Nephron (organoid): Measurements from ENCODE around the gene TACC2.

Experiments
- H3K27ac Mint-ChIP-seq, 3 experiments: 2 replicates each; pipeline ENCODE4 v1.8.0; 2020; ENCODE audit warnings: mixed read lengths in 3 of 3, mild to moderate bottlenecking in 2 of 3, moderate library complexity in 1 of 3
- H3K27me3 Mint-ChIP-seq: 2 replicates; pipeline ENCODE4 v1.8.0; 2021; ENCODE audit warnings: low read depth, mild to moderate bottlenecking, moderate library complexity, mixed read lengths
- H3K36me3 Mint-ChIP-seq: 2 replicates; pipeline ENCODE4 v1.8.0; 2020; ENCODE audit warnings: low read depth, mixed read lengths
- H3K4me1 Mint-ChIP-seq: 2 replicates; pipeline ENCODE4 v1.8.0; 2020; ENCODE audit warnings: mixed read lengths
- H3K4me3 Mint-ChIP-seq, 3 experiments: 2 replicates each; pipeline ENCODE4 v1.8.0; 2020; ENCODE audit warnings: mild to moderate bottlenecking in 3 of 3, mixed read lengths in 3 of 3, moderate library complexity in 2 of 3
- H3K9me3 Mint-ChIP-seq: 2 replicates; pipeline ENCODE4 v1.8.0; 2020; ENCODE audit warnings: mixed read lengths
- TF ChIP-seq, protein P1 (sequence below), 3 experiments: fragments of 200-600 bp; sonication (generic); IDR thresholded peaks; one replicate each; pipeline ENCODE4 v1.5.0; 2021; ENCODE audit warnings: antibody characterized with exemption in 3 of 3; ENCODE audit not compliant: unreplicated experiment in 3 of 3

The TACC2 gene

DNA sequence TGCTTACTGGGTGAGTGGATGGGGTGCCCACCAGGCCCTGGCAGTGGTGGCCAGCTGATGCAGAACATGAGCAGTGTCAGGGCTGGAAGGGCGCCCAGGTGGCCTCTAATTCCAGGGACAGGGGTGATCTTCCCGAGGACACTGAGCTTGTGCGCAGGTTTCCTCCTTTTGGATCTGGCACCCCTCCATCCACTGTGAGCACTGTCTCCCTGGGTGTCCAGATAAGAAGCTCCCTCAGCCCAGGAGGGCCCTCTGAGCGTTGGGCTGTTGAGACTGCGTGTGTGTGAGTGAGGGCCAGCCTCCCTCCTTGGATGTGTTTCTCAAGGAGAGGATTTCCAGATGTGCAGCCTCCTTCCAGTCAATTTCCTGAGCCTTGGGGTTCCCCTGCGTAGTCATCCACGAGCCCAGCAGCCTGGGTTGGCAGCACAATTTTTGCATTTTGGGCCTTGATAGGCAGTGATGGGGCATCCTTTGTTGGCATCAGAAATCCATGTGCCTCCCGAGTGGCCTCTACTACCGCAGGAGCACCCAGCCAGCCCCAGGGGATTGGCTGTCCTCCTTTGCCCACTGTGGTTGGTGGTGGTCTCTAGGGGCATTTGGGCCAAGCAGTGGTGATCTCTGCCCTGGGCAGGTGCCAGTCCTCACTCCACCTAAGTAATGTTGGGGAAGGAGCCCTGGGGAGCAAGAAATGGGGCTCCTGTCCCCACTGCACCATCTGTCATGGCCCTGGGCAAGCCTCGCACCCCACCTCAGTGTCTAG is 261.2 kb downstream of the TACC2 start:
- Mint-ChIP-seq H3K4me3 (no peak overlapping the region), H3K27me3 (no peaks in the 10 kb centered on the region), H3K9me3 (no peaks in the 10 kb centered on the region), H3K36me3 (peaks cover 27% of the 10 kb centered on the region), H3K27ac (no peak overlapping the region), H3K4me1 (peaks cover under 1% of the 10 kb centered on the region)
- TF ChIP-seq, protein P1, sequence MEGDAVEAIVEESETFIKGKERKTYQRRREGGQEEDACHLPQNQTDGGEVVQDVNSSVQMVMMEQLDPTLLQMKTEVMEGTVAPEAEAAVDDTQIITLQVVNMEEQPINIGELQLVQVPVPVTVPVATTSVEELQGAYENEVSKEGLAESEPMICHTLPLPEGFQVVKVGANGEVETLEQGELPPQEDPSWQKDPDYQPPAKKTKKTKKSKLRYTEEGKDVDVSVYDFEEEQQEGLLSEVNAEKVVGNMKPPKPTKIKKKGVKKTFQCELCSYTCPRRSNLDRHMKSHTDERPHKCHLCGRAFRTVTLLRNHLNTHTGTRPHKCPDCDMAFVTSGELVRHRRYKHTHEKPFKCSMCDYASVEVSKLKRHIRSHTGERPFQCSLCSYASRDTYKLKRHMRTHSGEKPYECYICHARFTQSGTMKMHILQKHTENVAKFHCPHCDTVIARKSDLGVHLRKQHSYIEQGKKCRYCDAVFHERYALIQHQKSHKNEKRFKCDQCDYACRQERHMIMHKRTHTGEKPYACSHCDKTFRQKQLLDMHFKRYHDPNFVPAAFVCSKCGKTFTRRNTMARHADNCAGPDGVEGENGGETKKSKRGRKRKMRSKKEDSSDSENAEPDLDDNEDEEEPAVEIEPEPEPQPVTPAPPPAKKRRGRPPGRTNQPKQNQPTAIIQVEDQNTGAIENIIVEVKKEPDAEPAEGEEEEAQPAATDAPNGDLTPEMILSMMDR (IDR thresholded peaks at IDR 0.05; ENCODE audit: unreplicated experiment in 3 of 3), result no peak

DNA sequence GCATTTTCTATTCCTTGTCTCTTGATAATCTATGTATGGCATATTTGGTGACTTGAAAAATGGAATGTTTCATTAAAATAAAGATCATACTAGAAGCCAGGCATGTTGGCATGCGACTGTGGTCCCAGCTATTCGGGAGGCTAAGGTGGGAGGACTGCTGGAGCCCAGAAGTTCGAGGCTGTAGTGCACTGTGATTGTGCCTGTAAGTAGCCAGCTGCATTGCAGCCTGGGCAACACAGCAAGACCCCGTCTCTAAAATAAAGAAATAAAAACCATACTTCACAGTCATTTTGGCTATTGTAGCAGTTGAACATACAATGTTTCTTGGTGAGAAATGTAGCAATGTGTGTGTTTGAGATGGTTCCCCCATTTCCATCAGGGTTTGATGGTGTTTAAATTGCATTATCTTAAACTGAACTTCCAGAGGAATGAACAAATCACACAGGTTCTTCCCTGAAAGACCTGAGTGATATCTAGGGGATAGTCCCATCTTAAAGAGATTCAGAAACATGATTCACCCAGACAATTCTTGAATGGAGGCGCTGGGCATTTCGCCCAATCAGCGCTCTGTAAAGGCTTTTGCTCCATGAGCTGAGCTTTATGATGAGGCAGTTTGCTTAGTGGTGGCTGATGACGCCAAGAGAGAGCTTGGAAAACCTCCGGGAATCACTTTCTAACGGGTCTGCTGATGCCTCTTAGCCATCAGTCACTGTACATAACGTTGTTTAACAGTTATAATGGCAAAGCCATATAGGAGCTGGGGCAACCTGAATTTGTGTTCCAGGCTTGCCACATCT is 262.7 kb downstream of the TACC2 start:
- H3K4me3 Mint-ChIP-seq, result no peak overlapping the region
- no peaks in the 10 kb centered on the region for H3K4me1 Mint-ChIP-seq
- no peaks in the 10 kb centered on the region for H3K9me3 Mint-ChIP-seq
- H3K27me3 Mint-ChIP-seq, result no peaks in the 10 kb centered on the region
- peaks cover 24% of the 10 kb centered on the region for H3K36me3 Mint-ChIP-seq
- H3K27ac Mint-ChIP-seq, result no peak overlapping the region
- TF ChIP-seq, protein P1 (IDR thresholded peaks at IDR 0.05; ENCODE audit: unreplicated experiment in 3 of 3), result no peak

DNA sequence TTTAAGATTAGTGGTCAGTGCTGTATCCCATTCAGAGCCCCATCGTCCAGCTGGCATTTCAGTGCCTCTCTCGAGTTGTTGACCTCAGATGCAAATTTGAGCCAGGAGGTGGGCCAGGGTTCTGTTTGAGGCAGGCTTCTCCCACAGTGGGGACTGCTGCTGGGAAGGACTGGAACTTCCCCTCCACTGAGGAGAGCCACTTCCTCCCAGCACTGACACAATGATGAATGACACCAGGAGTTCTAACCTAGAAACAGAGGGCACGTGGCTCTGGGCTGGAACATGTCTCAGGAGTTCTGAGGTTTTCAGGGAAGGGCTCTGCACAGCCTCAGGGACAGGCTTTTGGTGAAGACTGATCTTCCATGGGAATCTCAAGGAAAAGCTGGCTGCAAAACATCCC is 263.8 kb downstream of the TACC2 start:
- no peaks in the 10 kb centered on the region for H3K27me3 Mint-ChIP-seq
- H3K27ac Mint-ChIP-seq, result no peak overlapping the region
- TF ChIP-seq, protein P1 (IDR thresholded peaks at IDR 0.05; ENCODE audit: unreplicated experiment in 3 of 3), result no peak
- H3K9me3 Mint-ChIP-seq, result no peaks in the 10 kb centered on the region
- H3K4me3 Mint-ChIP-seq, result no peak overlapping the region
- no peaks in the 10 kb centered on the region for H3K4me1 Mint-ChIP-seq
- peaks cover 18% of the 10 kb centered on the region for H3K36me3 Mint-ChIP-seq

DNA sequence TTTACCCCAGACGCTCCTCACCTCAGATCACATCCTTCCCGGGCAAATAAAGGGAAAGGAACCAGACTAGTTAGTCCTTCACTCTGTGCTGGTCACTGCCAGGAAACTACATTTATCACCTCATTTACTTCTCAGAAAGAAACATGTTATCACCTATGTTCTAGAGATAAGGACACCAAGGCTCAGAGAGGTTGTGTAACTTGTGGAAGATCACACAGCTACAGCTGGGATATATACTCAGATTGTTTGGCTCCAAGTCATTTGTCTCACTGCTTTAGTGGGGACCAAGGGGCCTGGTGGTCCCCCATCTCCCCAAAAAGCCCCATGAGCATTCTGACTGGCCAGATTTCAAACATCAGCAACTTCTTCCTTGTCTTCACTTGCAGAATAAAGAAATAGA is 264.6 kb downstream of the TACC2 start:
- no peaks in the 10 kb centered on the region for H3K27me3 Mint-ChIP-seq
- H3K27ac Mint-ChIP-seq, result no peak overlapping the region
- no peaks in the 10 kb centered on the region for H3K9me3 Mint-ChIP-seq
- no peak overlapping the region for H3K4me3 Mint-ChIP-seq
- TF ChIP-seq, protein P1 (IDR thresholded peaks at IDR 0.05; ENCODE audit: unreplicated experiment in 3 of 3), result no peak
- H3K4me1 Mint-ChIP-seq, result peaks cover 3% of the 10 kb centered on the region
- peaks cover 11% of the 10 kb centered on the region for H3K36me3 Mint-ChIP-seq

DNA sequence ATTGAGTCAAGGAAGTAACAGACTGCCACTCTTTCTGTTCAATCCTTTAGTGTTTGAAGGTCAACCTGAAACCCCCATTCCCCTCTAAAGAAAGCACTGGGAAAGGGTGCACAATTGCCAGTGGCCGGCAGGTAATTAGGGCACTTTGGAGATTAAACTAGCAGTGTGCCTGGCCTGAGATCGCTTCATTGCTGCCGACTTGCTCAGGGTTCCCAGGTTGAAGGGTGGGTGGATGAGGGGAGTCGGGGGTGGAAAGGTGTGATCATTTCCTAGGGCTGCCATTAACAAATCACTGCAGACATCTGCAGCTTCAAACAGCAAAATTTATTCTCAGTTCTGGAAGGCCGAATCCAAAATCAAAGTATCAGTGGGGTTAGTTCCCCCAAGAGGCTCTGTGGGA is 265.9 kb downstream of the TACC2 start:
- Mint-ChIP-seq H3K4me3 (no peak overlapping the region), H3K27ac (no peak overlapping the region), H3K9me3 (peaks cover 3% of the 10 kb centered on the region), H3K36me3 (peaks cover 9% of the 10 kb centered on the region), H3K27me3 (no peaks in the 10 kb centered on the region), H3K4me1 (peaks cover 7% of the 10 kb centered on the region)
- TF ChIP-seq, protein P1 (IDR thresholded peaks at IDR 0.05; ENCODE audit: unreplicated experiment in 3 of 3), result no peak
